Measurements from ENCODE around the gene SNRNP70. TPM values are rescaled to one million over a fixed set of nuclear protein-coding genes. Genes with fewer than 3 reads are reported as not detected.
"Not testable (repeated sequence)": the region's sequence is repeated elsewhere in the genome, so short reads cannot be mapped to it uniquely, and the experiment has no call there.

SNRNP70 gene
- total RNA-seq, 1 experiment from 2014 or later = 259 TPM

DNA sequence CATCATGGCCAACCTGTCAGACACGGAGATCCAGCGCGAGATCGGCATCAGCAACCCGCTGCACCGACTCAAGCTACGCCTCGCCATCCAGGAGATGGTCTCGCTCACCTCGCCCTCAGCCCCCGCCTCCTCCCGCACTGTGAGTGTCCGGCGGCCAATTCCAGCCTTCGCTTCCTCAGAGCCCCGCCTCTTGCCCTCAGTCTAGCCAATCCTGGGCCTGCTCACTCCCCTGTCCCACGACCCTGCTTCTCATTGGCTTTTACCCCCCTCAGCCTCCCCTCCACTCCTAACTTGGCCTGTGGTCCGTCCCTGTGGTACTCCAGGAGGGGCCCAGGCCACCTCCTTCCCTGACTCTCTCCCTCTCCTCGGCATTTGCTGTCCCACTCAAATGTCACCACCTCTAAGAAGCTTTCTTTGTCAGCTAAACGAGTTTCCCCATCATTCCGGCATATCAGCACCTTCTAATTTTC lies 57.6 kb downstream of the SNRNP70 start:
- ChIA-PET CTCF (interaction anchor here (0.6 to 1.2 kb wide), 2 partner anchors 44 to 45 kb away, joined by 3 to 7 read pairs; no protein-coding TSS in a partner anchor), POLR2A (no interaction called here)
- Mint-ChIP-seq H3K4me3 (ENCODE audit: unreplicated experiment) (peak overlapping the region; percentile 65), H3K27me3 (ENCODE audit: insufficient read depth, unreplicated experiment) (no peaks in the 10 kb centered on the region), H3K36me3 (ENCODE audit: insufficient read depth, unreplicated experiment) (peaks cover 19% of the 10 kb centered on the region), H3K27ac (ENCODE audit: unreplicated experiment) (peak overlapping the region; percentile 30), H3K4me1 (ENCODE audit: low read depth, unreplicated experiment) (peaks cover 13% of the 10 kb centered on the region), H3K9me3 (ENCODE audit: unreplicated experiment) (no peaks in the 10 kb centered on the region)
- DNase-seq = peak; percentile 87 to 90
- BruUV-seq (replicated peaks) = no TSS peak
- intact Hi-C loops (cut with micrococcal nuclease; ENCODE audit: unreplicated experiment) = no loop called here
- peaks cover 1% of the 10 kb centered on the region; the same call in 1 of the 2 replicates for H3K36me3 ChIP-seq (ENCODE audit: control insufficient read depth, insufficient read depth, low read length)
- H3K4me1 ChIP-seq = no peaks in the 10 kb centered on the region
- TF ChIP-seq, protein P1, sequence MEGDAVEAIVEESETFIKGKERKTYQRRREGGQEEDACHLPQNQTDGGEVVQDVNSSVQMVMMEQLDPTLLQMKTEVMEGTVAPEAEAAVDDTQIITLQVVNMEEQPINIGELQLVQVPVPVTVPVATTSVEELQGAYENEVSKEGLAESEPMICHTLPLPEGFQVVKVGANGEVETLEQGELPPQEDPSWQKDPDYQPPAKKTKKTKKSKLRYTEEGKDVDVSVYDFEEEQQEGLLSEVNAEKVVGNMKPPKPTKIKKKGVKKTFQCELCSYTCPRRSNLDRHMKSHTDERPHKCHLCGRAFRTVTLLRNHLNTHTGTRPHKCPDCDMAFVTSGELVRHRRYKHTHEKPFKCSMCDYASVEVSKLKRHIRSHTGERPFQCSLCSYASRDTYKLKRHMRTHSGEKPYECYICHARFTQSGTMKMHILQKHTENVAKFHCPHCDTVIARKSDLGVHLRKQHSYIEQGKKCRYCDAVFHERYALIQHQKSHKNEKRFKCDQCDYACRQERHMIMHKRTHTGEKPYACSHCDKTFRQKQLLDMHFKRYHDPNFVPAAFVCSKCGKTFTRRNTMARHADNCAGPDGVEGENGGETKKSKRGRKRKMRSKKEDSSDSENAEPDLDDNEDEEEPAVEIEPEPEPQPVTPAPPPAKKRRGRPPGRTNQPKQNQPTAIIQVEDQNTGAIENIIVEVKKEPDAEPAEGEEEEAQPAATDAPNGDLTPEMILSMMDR (IDR thresholded peaks at IDR 0.05; ENCODE audit: insufficient read depth in 1 of 2, low read depth in 1 of 2, low read length in 1 of 2, severe bottlenecking in 1 of 2, unreplicated experiment in 1 of 2) = no peak
- H3K4me3 ChIP-seq (ENCODE audit: low read depth, low read length) = peak overlapping the region; percentile 46
- H3K9me3 ChIP-seq = no peaks in the 10 kb centered on the region
- H3K27me3 ChIP-seq (replicated peaks; ENCODE audit: control insufficient read depth, insufficient read depth, low read length) = no peaks in the 10 kb centered on the region

DNA sequence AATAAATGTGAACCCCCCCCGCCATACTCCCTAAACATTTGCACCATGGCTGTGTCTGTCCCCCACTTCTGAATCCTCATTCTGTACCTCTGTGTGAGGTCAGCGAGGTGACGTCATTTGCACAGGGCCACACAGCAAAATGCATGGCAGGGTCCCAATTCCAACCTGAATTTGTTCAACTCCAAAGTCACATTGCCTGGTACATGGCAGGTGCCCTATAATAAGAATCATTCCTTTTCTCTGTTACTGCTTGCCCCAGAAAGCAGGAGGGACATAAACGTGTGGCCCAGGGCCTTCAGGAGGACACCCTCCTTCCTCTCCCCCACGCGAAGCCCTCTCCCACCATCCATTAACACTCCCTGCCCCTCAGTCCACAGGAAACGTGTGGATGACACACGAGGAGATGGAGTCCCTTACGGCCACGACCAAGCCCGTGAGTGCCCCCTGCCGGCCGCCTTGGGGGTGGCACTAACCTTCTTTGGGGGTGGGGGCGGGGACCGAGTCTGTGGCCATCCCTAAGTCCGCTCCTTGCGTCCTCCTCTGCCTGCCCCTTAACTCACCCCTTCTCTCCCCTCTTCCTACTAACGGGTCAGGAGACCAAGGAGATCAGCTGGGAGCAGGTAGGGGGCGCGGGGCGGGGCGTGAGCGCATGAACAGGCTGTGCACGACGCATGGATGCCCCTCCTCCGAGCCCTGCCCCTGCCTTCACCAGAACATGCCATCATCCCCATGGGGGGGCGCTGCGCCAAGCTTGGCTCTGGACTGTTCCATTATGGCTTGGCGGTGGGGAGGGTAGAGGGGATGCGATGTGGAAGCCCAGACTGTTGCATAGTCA lies 60.5 kb downstream of the SNRNP70 start:
- peak in 1 of 2 experiments; percentile 81 for DNase-seq
- Mint-ChIP-seq H3K9me3 (ENCODE audit: unreplicated experiment) (no peaks in the 10 kb centered on the region), H3K36me3 (ENCODE audit: insufficient read depth, unreplicated experiment) (peaks cover 40% of the 10 kb centered on the region), H3K4me3 (ENCODE audit: unreplicated experiment) (no peak overlapping the region), H3K27ac (ENCODE audit: unreplicated experiment) (no peak overlapping the region), H3K27me3 (ENCODE audit: insufficient read depth, unreplicated experiment) (no peaks in the 10 kb centered on the region), H3K4me1 (ENCODE audit: low read depth, unreplicated experiment) (peaks cover 19% of the 10 kb centered on the region)
- no TSS peak for BruUV-seq (replicated peaks)
- peaks cover 1% of the 10 kb centered on the region; the same call in 1 of the 2 replicates for H3K36me3 ChIP-seq (ENCODE audit: control insufficient read depth, insufficient read depth, low read length)
- CTCF ChIA-PET = interaction anchor here (1.3 to 1.4 kb wide), 2 partner anchors 48 to 53 kb away, joined by 3 to 8 read pairs; no protein-coding TSS in a partner anchor
- H3K9me3 ChIP-seq = no peaks in the 10 kb centered on the region
- no peak overlapping the region for H3K4me3 ChIP-seq (ENCODE audit: low read depth, low read length)
- H3K27me3 ChIP-seq (replicated peaks; ENCODE audit: control insufficient read depth, insufficient read depth, low read length) = no peaks in the 10 kb centered on the region
- TF ChIP-seq, protein P1 (IDR thresholded peaks at IDR 0.05; ENCODE audit: insufficient read depth in 1 of 2, low read depth in 1 of 2, low read length in 1 of 2, severe bottlenecking in 1 of 2, unreplicated experiment in 1 of 2) = peak; percentile 84 to 85
- intact Hi-C loops (cut with micrococcal nuclease; ENCODE audit: unreplicated experiment) = loop anchor here (5.0 kb wide), 1 partner anchor 48 kb away; no protein-coding TSS in a partner anchor
- POLR2A ChIA-PET = no interaction called here
- H3K4me1 ChIP-seq = peaks cover 9% of the 10 kb centered on the region

DNA sequence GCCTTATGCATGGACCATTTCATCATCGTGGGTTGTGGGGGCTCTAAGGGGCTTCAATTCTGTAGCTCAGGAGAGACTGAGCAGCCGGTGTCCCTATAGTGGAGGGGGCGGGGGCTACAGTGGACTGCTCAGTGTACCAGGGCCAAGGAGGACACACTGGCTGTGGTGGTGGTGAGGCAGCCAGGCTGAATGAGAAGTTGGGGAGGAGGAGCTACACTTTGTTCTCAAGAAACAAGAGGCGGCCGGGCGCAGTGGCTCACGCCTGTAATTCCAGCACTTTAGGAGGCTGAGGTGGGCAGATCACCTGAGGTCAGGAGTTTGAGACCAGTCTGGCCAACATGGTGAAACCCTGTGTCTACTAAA lies 61.1 kb downstream of the SNRNP70 start:
- H3K27me3 Mint-ChIP-seq (ENCODE audit: insufficient read depth, unreplicated experiment); H3K4me3 Mint-ChIP-seq (ENCODE audit: unreplicated experiment); H3K36me3 ChIP-seq (ENCODE audit: control insufficient read depth, insufficient read depth, low read length); H3K27ac Mint-ChIP-seq (ENCODE audit: unreplicated experiment); H3K9me3 Mint-ChIP-seq (ENCODE audit: unreplicated experiment); H3K4me3 ChIP-seq (ENCODE audit: low read depth, low read length); DNase-seq; H3K27me3 ChIP-seq (replicated peaks; ENCODE audit: control insufficient read depth, insufficient read depth, low read length); BruUV-seq (replicated peaks); H3K9me3 ChIP-seq: not testable (repeated sequence)
- POLR2A ChIA-PET = interaction anchor here (0.6 kb wide), 1 partner anchor 153 kb away, joined by 7 read pairs; the partner anchor contains the start of gene RUVBL2
- intact Hi-C loops (cut with micrococcal nuclease; ENCODE audit: unreplicated experiment) = loop anchor here (5.0 kb wide), 1 partner anchor 49 kb away; no protein-coding TSS in a partner anchor
- CTCF ChIA-PET = interaction anchor here (1.2 to 1.4 kb wide), 3 partner anchors 19 to 52 kb away, joined by 3 to 8 read pairs (median 3); no protein-coding TSS in a partner anchor
- H3K36me3 Mint-ChIP-seq (ENCODE audit: insufficient read depth, unreplicated experiment) = peaks cover 42% of the 10 kb centered on the region
- peaks cover 21% of the 10 kb centered on the region for H3K4me1 Mint-ChIP-seq (ENCODE audit: low read depth, unreplicated experiment)
- peaks cover 13% of the 10 kb centered on the region for H3K4me1 ChIP-seq

All from Caco-2 (cell line).